SU-DHL-6 (cell line): ENCODE measurements around the gene CDC20B.

Source experiments
- H2AFZ ChIP-seq: fragments of 200-600 bp; sonication (generic); 2 replicates; pipeline ENCODE4 v1.6.1; 2014; ENCODE audit warnings: low read depth, mild to moderate bottlenecking, moderate library complexity, mixed read lengths, antibody characterized with exemption, low read length; ENCODE audit not compliant: severe bottlenecking
- H3F3A ChIP-seq: fragments of 200-600 bp; shearing (Covaris generic); 2 replicates; pipeline ENCODE4 v1.6.0; 2016; ENCODE audit warnings: antibody characterized with exemption, mild to moderate bottlenecking; ENCODE audit not compliant: insufficient read depth
- H3K27ac ChIP-seq: fragments of 200-600 bp; sonication (generic); 2 replicates; pipeline ENCODE4 v1.5.1; 2016; ENCODE audit warnings: low read depth, mild to moderate bottlenecking, low read length, moderate library complexity, mixed read lengths
- H3K27me3 ChIP-seq: fragments of 200-600 bp; sonication (generic), shearing (Covaris generic); 2 replicates; pipeline ENCODE4 v1.6.0; 2014; ENCODE audit warnings: mild to moderate bottlenecking, low read length
- H3K36me3 ChIP-seq: fragments of 200-600 bp; sonication (generic); 2 replicates; pipeline ENCODE4 v1.6.1; 2014; ENCODE audit warnings: mild to moderate bottlenecking, low read length, mixed read lengths
- H3K4me2 ChIP-seq: fragments of 300-600, 200-600 bp; shearing (Covaris generic), sonication (generic); 2 replicates; pipeline ENCODE4 v1.6.0; 2014; ENCODE audit warnings: low read length, low read depth, mild to moderate bottlenecking; ENCODE audit not compliant: poor library complexity, severe bottlenecking
- H3K4me3 ChIP-seq: fragments of 200-600 bp; sonication (generic); 2 replicates; pipeline ENCODE4 v1.5.1; 2014; ENCODE audit warnings: antibody characterized with exemption, low read length, mild to moderate bottlenecking, mixed read lengths; ENCODE audit not compliant: insufficient read depth, poor library complexity, severe bottlenecking
- H3K79me2 ChIP-seq: fragments of 200-600 bp; sonication (generic); 2 replicates; pipeline ENCODE4 v1.6.1; 2014; ENCODE audit warnings: mild to moderate bottlenecking, low read length, moderate library complexity; ENCODE audit not compliant: insufficient read depth
- H3K9ac ChIP-seq: fragments of 200-600 bp; sonication (generic); 2 replicates; pipeline ENCODE4 v1.7.0; 2014; ENCODE audit warnings: mild to moderate bottlenecking, low read length
- H3K9me2 ChIP-seq: fragments of 200-600 bp; sonication (generic); replicated peaks from 2 replicates; pipeline ENCODE4 v1.6.1; 2014; ENCODE audit warnings: low read length; ENCODE audit not compliant: insufficient read depth
- H3K9me3 ChIP-seq: fragments of 200-600 bp; sonication (generic); 2 replicates; pipeline ENCODE4 v1.6.1; 2014; ENCODE audit warnings: low read length, mixed read lengths; ENCODE audit not compliant: insufficient read depth
- H4K20me1 ChIP-seq: fragments of 200-600 bp; sonication (generic); 2 replicates; pipeline ENCODE4 v1.6.1; 2014; ENCODE audit warnings: low read depth, mild to moderate bottlenecking, antibody characterized with exemption, low read length, moderate library complexity, mixed read lengths
- CTCF ChIP-seq: fragments of 200-600 bp; sonication (generic); IDR thresholded peaks from one replicate; pipeline ENCODE4 v1.5.1; 2017; ENCODE audit warnings: antibody characterized with exemption, mild to moderate bottlenecking, low read length, moderate library complexity; ENCODE audit not compliant: insufficient read depth, poor library complexity, severe bottlenecking
- EZH2phosphoT487 ChIP-seq: fragments of 200-600 bp; sonication (generic), shearing (Covaris generic); conservative IDR thresholded peaks from 2 replicates; pipeline ENCODE4 v1.6.1; 2018; ENCODE audit warnings: mild to moderate bottlenecking, antibody characterized with exemption, low read length, moderate library complexity, mixed read lengths

The CDC20B gene

DNA sequence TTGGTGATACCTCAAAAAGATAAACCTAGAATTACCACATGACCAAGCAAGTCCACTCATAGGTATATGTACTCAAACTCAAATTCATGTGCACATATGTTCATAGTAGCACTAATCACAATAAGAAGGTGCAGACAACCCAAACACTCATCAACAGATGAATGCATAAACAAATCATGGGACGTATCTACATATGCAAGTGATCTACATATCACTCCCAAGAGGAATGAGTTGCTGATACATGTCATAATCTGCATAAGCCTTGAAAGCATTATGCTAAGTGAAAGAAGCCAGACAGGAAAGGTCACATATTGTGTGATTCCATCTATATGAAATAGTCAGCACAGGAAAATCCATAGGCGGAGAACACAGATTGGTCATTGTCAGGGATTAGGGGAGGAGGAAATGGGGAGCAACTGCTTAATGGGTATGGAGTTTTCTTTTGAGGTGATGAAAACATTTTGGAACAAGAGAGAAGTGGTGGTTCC, 23.6 kb downstream of the CDC20B start:
- Histone ChIP-seq H4K20me1 (no peaks in the 10 kb centered on the region), H3K9me3 (no peaks in the 10 kb centered on the region), H3K79me2 (no peaks in the 10 kb centered on the region), H3F3A (no peaks in the 10 kb centered on the region), H3K4me2 (no peak overlapping the region), H3K9ac (no peak overlapping the region), H3K27ac (no peak overlapping the region), H3K9me2 (no peaks in the 10 kb centered on the region), H3K4me3 (no peak overlapping the region), H3K27me3 (0 out of 2 replicates have a peak, but pooled peaks cover 3% of the 10 kb centered on the region), H2AFZ (no peak overlapping the region), H3K36me3 (no peaks in the 10 kb centered on the region)
- TF ChIP-seq CTCF = no peak
- no peak for TF ChIP-seq EZH2phosphoT487

DNA sequence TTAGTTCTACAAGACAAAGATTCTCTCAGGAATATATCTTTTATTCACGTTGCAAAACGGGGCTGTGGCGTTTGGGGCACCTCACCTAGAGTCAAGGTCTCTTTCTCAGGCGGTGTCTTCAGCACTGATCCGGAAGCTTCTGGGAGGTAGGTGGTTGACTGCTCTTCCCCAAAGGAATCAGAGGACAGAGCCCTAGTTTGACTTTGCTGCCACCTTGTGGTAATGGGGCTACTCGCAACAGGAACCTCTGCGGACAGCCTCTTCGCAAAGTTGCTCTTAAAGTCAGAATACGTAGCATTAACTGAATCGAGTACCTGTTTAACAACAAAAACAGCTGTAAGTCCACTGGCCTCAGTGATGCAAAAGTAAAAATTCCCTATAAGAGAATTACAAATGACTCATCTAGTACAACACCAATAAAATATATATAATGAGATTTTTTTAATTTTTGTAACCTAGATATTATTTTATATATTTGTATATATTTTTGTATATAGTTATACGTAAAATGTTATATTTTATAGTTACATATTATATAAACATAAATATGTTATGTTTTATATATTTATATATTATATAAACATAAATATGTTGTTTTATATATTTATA, 26.3 kb downstream of the CDC20B start:
- TF ChIP-seq CTCF (peak; percentile 78), EZH2phosphoT487 (no peak)
- no peak overlapping the region for H3K4me3 ChIP-seq
- H2AFZ ChIP-seq = no peak overlapping the region
- no peaks in the 10 kb centered on the region for H4K20me1 ChIP-seq
- H3K27me3 ChIP-seq = 0 out of 2 replicates have a peak, but pooled peaks cover 3% of the 10 kb centered on the region
- H3K79me2 ChIP-seq = no peaks in the 10 kb centered on the region
- H3K9ac ChIP-seq = no peak overlapping the region
- no peak overlapping the region for H3K27ac ChIP-seq
- H3K36me3 ChIP-seq = no peaks in the 10 kb centered on the region
- no peaks in the 10 kb centered on the region for H3K9me3 ChIP-seq
- no peak overlapping the region for H3K4me2 ChIP-seq
- no peaks in the 10 kb centered on the region for H3K9me2 ChIP-seq
- no peaks in the 10 kb centered on the region for H3F3A ChIP-seq

DNA sequence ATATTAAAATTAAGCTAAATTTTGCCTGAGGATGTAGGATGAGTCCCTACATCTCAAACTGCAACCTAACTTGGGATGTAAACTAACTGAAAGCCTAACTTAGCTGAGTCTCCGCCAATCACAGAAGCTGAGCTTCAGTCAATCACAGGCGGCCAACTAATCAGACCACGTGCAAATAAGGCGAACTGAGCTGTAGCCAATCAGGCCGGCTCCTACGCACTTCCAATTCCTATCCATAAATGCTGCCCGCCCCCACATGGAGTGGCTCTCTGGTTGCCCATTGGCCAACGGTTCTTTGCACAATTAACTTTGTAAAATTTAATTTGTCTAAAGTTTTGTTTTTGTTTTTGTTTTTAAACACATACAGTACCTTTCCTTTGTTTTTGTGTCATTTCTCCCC, 26.9 kb downstream of the CDC20B start:
- no peak overlapping the region for H3K4me3 ChIP-seq
- no peaks in the 10 kb centered on the region for H3K79me2 ChIP-seq
- H2AFZ ChIP-seq = no peak overlapping the region
- no peaks in the 10 kb centered on the region for H3K9me3 ChIP-seq
- no peaks in the 10 kb centered on the region for H3F3A ChIP-seq
- no peak overlapping the region for H3K27ac ChIP-seq
- no peaks in the 10 kb centered on the region for H4K20me1 ChIP-seq
- H3K36me3 ChIP-seq = no peaks in the 10 kb centered on the region
- no peaks in the 10 kb centered on the region for H3K9me2 ChIP-seq
- 0 out of 2 replicates have a peak, but pooled peaks cover 3% of the 10 kb centered on the region for H3K27me3 ChIP-seq
- TF ChIP-seq EZH2phosphoT487 = no peak
- no peak for TF ChIP-seq CTCF
- no peak overlapping the region for H3K9ac ChIP-seq
- H3K4me2 ChIP-seq = no peak overlapping the region
